HCT116 (cell line): ENCODE results near the gene KLHDC10. TPM values are rescaled to one million over a fixed set of nuclear protein-coding genes. Genes with fewer than 3 reads are reported as not detected.
"Not testable (repeated sequence)": the region's sequence is repeated elsewhere in the genome, so short reads cannot be mapped to it uniquely, and the experiment has no call there.

Source experiments
- ATAC-seq: fragments of 200-7000 bp; cut with Tn5 transposase; 2 replicates; pipeline ENCODE4 v1.9.1; 2020; ENCODE audit warnings: mild to moderate bottlenecking, moderate library complexity
- BruUV-seq: library from RNA; stranded (reverse); fragments of 400-500 nt; replicated peaks from 2 replicates; lab custom pipeline; 2021; lab: Mats Ljungman, UMichigan
- CTCF ChIA-PET: fragments of 300-600 bp; sonication (Branson Sonifier 250); formaldehyde crosslinking; loops from one replicate; lab custom pipeline; 2021; ENCODE audit warnings: antibody characterized with exemption; lab: Charles Lee
- POLR2A ChIA-PET: fragments of 300-600, 350-600 bp; sonication (Branson Sonifier 250); formaldehyde crosslinking; loops from one replicate; lab custom pipeline; 2021; ENCODE audit warnings: antibody characterized with exemption; lab: Charles Lee
- RAD21 ChIA-PET, 2 experiments: fragments of 300-600 bp; sonication (Branson Sonifier 250); formaldehyde crosslinking; loops; one replicate each; lab custom pipeline; 2023; ENCODE audit warnings: low total read pairs in 2 of 2; ENCODE audit not compliant: uncharacterized antibody in 2 of 2, unreplicated experiment in 2 of 2, low non-redundant PET in 1 of 2; lab: Charles Lee
- DNase-seq: peaks from one replicate; pipeline ENCODE4 v3.0.0-alpha.2; 2010; ENCODE audit warnings: low read depth, low spot score
- H2AFZ ChIP-seq: fragments of 200-600 bp; shearing (Covaris generic), sonication (generic); 2 replicates; pipeline ENCODE4 v1.6.1; 2017; ENCODE audit warnings: low read depth, mixed run types, mixed read lengths, antibody characterized with exemption, low read length; ENCODE audit not compliant: poor library complexity, severe bottlenecking
- H3K27ac ChIP-seq: 2 replicates; pipeline ENCODE4 v1.5.1; 2012; ENCODE audit warnings: low read depth, low read length
- H3K27me3 ChIP-seq: fragments of 200-600 bp; sonication (generic); 2 replicates; pipeline ENCODE4 v1.6.1; 2016; ENCODE audit warnings: mixed run types, low read length, mixed read lengths; ENCODE audit not compliant: insufficient read depth
- H3K36me3 ChIP-seq, 2 experiments: fragments of 200-500 bp in 1 of 2; fragments of 200-600 bp in 1 of 2; sonication (Bioruptor generic) in 1 of 2; sonication (generic) in 1 of 2; 2 replicates each; pipeline versions ENCODE4 v1.5.1 to v1.6.1; 2014 to 2016; ENCODE audit warnings: low read length in 2 of 2, inconsistent platforms in 1 of 2, mixed read lengths in 1 of 2, mixed run types in 1 of 2; ENCODE audit not compliant: insufficient read depth in 2 of 2, control insufficient read depth in 1 of 2
- H3K4me1 ChIP-seq, 2 experiments: fragments of 200-600 bp in 1 of 2; sonication (generic) in 1 of 2; 2 replicates each; pipeline versions ENCODE4 v1.5.1 to v1.6.1; 2012 to 2017; ENCODE audit warnings: low read length in 2 of 2, inconsistent platforms in 1 of 2, mild to moderate bottlenecking in 1 of 2, mixed read lengths in 1 of 2, mixed run types in 1 of 2, moderate library complexity in 1 of 2; ENCODE audit not compliant: insufficient read depth in 2 of 2, control insufficient read depth in 1 of 2
- H3K4me2 ChIP-seq: fragments of 200-600 bp; sonication (generic); 2 replicates; pipeline ENCODE4 v1.6.1; 2017; ENCODE audit warnings: mixed run types, low read length, mixed read lengths
- H3K4me3 ChIP-seq, 2 experiments: fragments of 200-600 bp in 1 of 2; sonication (generic) in 1 of 2; replicated peaks in 1 of 2; 2 replicates each; pipeline ENCODE4 v1.5.1; 2011 to 2016; ENCODE audit warnings: low read length in 2 of 2, control low read depth in 1 of 2, low read depth in 1 of 2, mild to moderate bottlenecking in 1 of 2, mixed read lengths in 1 of 2, mixed run types in 1 of 2
- H3K79me2 ChIP-seq: fragments of 200-600 bp; sonication (generic); 2 replicates; pipeline ENCODE4 v1.6.1; 2017; ENCODE audit warnings: mild to moderate bottlenecking, mixed run types, low read length, moderate library complexity, mixed read lengths; ENCODE audit not compliant: insufficient read depth
- H3K9ac ChIP-seq: fragments of 200-600 bp; sonication (generic); 2 replicates; pipeline ENCODE4 v1.6.1; 2016; ENCODE audit warnings: low read length, mixed read lengths
- H3K9me2 ChIP-seq: fragments of 200-600 bp; sonication (generic), shearing (Covaris generic); 2 replicates; pipeline ENCODE4 v1.6.1; 2017; ENCODE audit warnings: mixed run types, mild to moderate bottlenecking, moderate library complexity; ENCODE audit not compliant: insufficient read depth
- H3K9me3 ChIP-seq, 2 experiments: fragments of 200-500 bp in 1 of 2; fragments of 200-600 bp in 1 of 2; sonication (Bioruptor generic) in 1 of 2; sonication (generic) in 1 of 2; 2 replicates each; pipeline ENCODE4 v1.6.1; 2014 to 2017; ENCODE audit warnings: low read length in 2 of 2, mixed read lengths in 2 of 2, inconsistent platforms in 1 of 2, low read depth in 1 of 2, mild to moderate bottlenecking in 1 of 2, mixed run types in 1 of 2, moderate library complexity in 1 of 2; ENCODE audit not compliant: control insufficient read depth in 1 of 2, insufficient read depth in 1 of 2
- H4K20me1 ChIP-seq: fragments of 200-600 bp; sonication (generic), shearing (Covaris generic); 2 replicates; pipeline ENCODE4 v1.6.1; 2017; ENCODE audit warnings: mixed run types, mild to moderate bottlenecking, moderate library complexity; ENCODE audit not compliant: insufficient read depth
- CBX3 ChIP-seq: IDR thresholded peaks from 2 replicates; pipeline ENCODE4 v1.6.1; 2012; ENCODE audit warnings: low read depth
- CTCF ChIP-seq, 3 experiments: fragments of 200-600 bp in 1 of 3; sonication (generic) in 1 of 3; IDR thresholded peaks in 2 of 3; conservative IDR thresholded peaks in 1 of 3; 2 replicates each; pipeline ENCODE4 v1.5.1; 2012 to 2017; ENCODE audit warnings: low read depth in 2 of 3, low read length in 2 of 3, antibody characterized with exemption in 1 of 3, borderline replicate concordance in 1 of 3, control low read depth in 1 of 3, mild to moderate bottlenecking in 1 of 3, mixed read lengths in 1 of 3, mixed run types in 1 of 3, moderate library complexity in 1 of 3; ENCODE audit not compliant: insufficient read depth in 1 of 3
- EGR1 ChIP-seq: IDR thresholded peaks from 2 replicates; pipeline ENCODE4 v1.6.1; 2012; ENCODE audit warnings: low read depth
- EZH2 ChIP-seq: fragments of 200-600 bp; sonication (generic); IDR thresholded peaks from 2 replicates; pipeline ENCODE4 v1.6.1; 2017; ENCODE audit warnings: antibody characterized with exemption, mixed run types
- FOSL1 ChIP-seq: IDR thresholded peaks from 2 replicates; pipeline ENCODE4 v1.6.1; 2012; ENCODE audit warnings: low read depth
- POLR2AphosphoS5 ChIP-seq: IDR thresholded peaks from 2 replicates; pipeline ENCODE4 v1.6.1; 2011; ENCODE audit warnings: mild to moderate bottlenecking, low read depth, low read length, moderate library complexity
- RAD21 ChIP-seq: IDR thresholded peaks from 2 replicates; pipeline ENCODE4 v1.6.1; 2012; ENCODE audit warnings: low read depth, mild to moderate bottlenecking
- SP1 ChIP-seq: IDR thresholded peaks from 2 replicates; pipeline ENCODE4 v1.6.1; 2012; ENCODE audit warnings: low read depth
- YY1 ChIP-seq: IDR thresholded peaks from 2 replicates; pipeline ENCODE4 v1.6.1; 2011; ENCODE audit warnings: low read length, low read depth, moderate library complexity, mild to moderate bottlenecking; ENCODE audit not compliant: insufficient replicate concordance; ENCODE audit errors: extremely low read depth
- ZNF274 ChIP-seq: fragments of 200-500 bp; sonication (Bioruptor generic); IDR thresholded peaks from 2 replicates; pipeline ENCODE4 v1.6.1; 2014; ENCODE audit warnings: mild to moderate bottlenecking, low read depth, low read length, inconsistent platforms
- intact Hi-C: fragments of 100-400 bp; cut with micrococcal nuclease; formaldehyde crosslinking; loops from 2 replicates; pipeline ENCODE4 v1.10.0; 2022
- total RNA-seq: library from RNA; stranded (reverse); gene quantifications from one replicate; pipeline ENCODE4 v1.2.1, GENCODE V29; 2021; ENCODE audit not compliant: unreplicated experiment
- TF ChIP-seq, protein P1 (sequence below): IDR thresholded peaks from 2 replicates; pipeline ENCODE4 v1.6.1; 2012; ENCODE audit warnings: low read depth

The KLHDC10 gene
- total RNA-seq, 1 experiment from 2014 or later, result 25.8 TPM

DNA sequence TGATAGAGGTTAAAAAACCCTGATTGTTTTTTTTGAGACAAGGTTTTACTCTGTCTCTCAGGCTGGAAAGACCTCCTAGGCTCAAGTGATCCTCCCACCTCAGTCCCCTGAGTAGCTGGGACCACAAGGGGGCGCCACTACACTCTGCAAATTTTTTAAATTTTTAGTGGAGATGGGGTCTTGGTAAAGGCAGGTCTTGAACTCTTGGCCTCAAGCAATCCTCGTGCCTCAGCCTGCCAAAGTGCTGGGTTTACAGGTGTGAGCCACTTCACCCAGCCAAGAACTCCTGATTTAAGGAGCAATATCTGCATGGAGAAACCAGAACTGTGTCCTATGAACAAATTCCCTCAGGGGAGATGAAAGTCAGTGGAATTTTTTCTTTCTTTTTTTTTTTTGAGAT is 7.3 kb upstream of the KLHDC10 start:
- Histone ChIP-seq H3K9ac (no peak overlapping the region), H3K4me1 (peaks cover 0 to 3% of the 10 kb centered on the region in 2 experiments; a peak in 1 of 4 replicates), H3K27ac (no peak overlapping the region), H3K9me3 (no peaks in the 10 kb centered on the region), H3K27me3 (no peaks in the 10 kb centered on the region), H2AFZ (peak overlapping the region; percentile 74), H3K9me2 (no peaks in the 10 kb centered on the region), H3K4me2 (no peak overlapping the region), H3K36me3 (no peaks in the 10 kb centered on the region), H3K79me2 (no peaks in the 10 kb centered on the region), H4K20me1 (no peaks in the 10 kb centered on the region), H3K4me3 (no peak overlapping the region)
- TF ChIP-seq FOSL1 (no peak), EZH2 (no peak), SP1 (no peak), RAD21 (peak; percentile 74), CBX3 (0 out of 2 replicates have a peak, but pooled peaks have one; percentile 19), CTCF (IDR thresholded peaks at IDR 0.05 in 2 of 3, conservative IDR thresholded peaks at IDR 0.05 in 1 of 3; ENCODE audit: borderline replicate concordance in 1 of 3, insufficient read depth in 1 of 3, low read depth in 2 of 3, low read length in 2 of 3) (peak; percentile 61 to 93 (median 91); a peak in 5 of 6 replicates), EGR1 (no peak), POLR2AphosphoS5 (no peak), YY1 (no peak), ZNF274 (no peak)
- TF ChIP-seq, protein P1, sequence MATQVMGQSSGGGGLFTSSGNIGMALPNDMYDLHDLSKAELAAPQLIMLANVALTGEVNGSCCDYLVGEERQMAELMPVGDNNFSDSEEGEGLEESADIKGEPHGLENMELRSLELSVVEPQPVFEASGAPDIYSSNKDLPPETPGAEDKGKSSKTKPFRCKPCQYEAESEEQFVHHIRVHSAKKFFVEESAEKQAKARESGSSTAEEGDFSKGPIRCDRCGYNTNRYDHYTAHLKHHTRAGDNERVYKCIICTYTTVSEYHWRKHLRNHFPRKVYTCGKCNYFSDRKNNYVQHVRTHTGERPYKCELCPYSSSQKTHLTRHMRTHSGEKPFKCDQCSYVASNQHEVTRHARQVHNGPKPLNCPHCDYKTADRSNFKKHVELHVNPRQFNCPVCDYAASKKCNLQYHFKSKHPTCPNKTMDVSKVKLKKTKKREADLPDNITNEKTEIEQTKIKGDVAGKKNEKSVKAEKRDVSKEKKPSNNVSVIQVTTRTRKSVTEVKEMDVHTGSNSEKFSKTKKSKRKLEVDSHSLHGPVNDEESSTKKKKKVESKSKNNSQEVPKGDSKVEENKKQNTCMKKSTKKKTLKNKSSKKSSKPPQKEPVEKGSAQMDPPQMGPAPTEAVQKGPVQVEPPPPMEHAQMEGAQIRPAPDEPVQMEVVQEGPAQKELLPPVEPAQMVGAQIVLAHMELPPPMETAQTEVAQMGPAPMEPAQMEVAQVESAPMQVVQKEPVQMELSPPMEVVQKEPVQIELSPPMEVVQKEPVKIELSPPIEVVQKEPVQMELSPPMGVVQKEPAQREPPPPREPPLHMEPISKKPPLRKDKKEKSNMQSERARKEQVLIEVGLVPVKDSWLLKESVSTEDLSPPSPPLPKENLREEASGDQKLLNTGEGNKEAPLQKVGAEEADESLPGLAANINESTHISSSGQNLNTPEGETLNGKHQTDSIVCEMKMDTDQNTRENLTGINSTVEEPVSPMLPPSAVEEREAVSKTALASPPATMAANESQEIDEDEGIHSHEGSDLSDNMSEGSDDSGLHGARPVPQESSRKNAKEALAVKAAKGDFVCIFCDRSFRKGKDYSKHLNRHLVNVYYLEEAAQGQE, result no peak
- ChIA-PET POLR2A (no interaction called here), CTCF (interaction anchor here (0.7 to 1.7 kb wide), 2 partner anchors 350 to 695 kb away, joined by 3 to 7 read pairs; no protein-coding TSS in a partner anchor), RAD21 (no interaction called here)
- DNase-seq, result no peak
- ATAC-seq, result peak; percentile 86
- intact Hi-C loops, result loop anchor here (1.0 kb wide), 1 partner anchor 659 kb away; no protein-coding TSS in a partner anchor
- no TSS peak for BruUV-seq

DNA sequence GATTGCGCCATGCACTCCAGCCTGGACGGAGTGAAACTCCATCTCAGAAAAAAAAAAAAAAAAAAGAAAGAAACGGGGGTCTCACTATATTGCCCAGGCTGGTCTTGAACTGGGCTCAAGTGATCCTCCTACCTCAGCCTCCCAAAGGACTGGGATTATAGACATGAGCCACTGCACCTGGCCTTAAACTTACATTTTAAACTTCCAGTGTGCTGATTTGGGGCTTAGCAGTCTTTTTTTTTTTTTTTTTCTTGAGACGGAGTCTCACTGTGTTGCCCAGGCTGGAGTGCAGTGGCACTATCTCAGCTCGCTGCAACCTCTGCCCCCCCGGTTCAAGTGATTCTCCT is 5.8 kb upstream of the KLHDC10 start:
- H4K20me1 ChIP-seq, DNase-seq, intact Hi-C loops, H3K4me3 ChIP-seq, H2AFZ ChIP-seq, H3K79me2 ChIP-seq, ATAC-seq, H3K9me3 ChIP-seq, H3K9ac ChIP-seq, CTCF ChIA-PET, H3K9me2 ChIP-seq, H3K36me3 ChIP-seq, H3K4me1 ChIP-seq, H3K4me2 ChIP-seq, H3K27me3 ChIP-seq, H3K27ac ChIP-seq, BruUV-seq: not testable (repeated sequence)
- ChIA-PET RAD21 (interaction anchor here in 1 of 2 experiments (0.7 kb wide), 1 partner anchor 781 kb away, joined by 4 read pairs; no protein-coding TSS in a partner anchor), POLR2A (interaction anchor here (0.7 kb wide), 1 partner anchor 288 kb away, joined by 3 read pairs; no protein-coding TSS in a partner anchor)
